HUES6 (cell line): ENCODE results near the gene COL18A1.
"Not testable (repeated sequence)": the region's sequence is repeated elsewhere in the genome, so short reads cannot be mapped to it uniquely, and the experiment has no call there.

ENCODE experiments used
- H3K27ac ChIP-seq: 2 replicates; pipeline ENCODE4 v1.7.0; 2013; ENCODE audit warnings: low read depth, mild to moderate bottlenecking, low read length, inconsistent platforms
- H3K27me3 ChIP-seq: 2 replicates; pipeline ENCODE4 v1.6.1; 2013; ENCODE audit warnings: low read length; ENCODE audit not compliant: control insufficient read depth, insufficient read depth
- H3K36me3 ChIP-seq: 2 replicates; pipeline ENCODE4 v1.6.1; 2013; ENCODE audit warnings: low read length; ENCODE audit not compliant: control insufficient read depth, insufficient read depth
- H3K4me1 ChIP-seq: 2 replicates; pipeline ENCODE4 v1.6.1; 2013; ENCODE audit warnings: low read length; ENCODE audit not compliant: control insufficient read depth, insufficient read depth
- H3K4me3 ChIP-seq: 2 replicates; pipeline ENCODE4 v1.5.1; 2013; ENCODE audit warnings: low read depth, low read length
- H3K9ac ChIP-seq: one replicate; pipeline ENCODE4 v1.6.1; 2013; ENCODE audit warnings: mild to moderate bottlenecking, low read length
- H3K9me3 ChIP-seq: 2 replicates; pipeline ENCODE4 v1.6.1; 2013; ENCODE audit warnings: low read depth, low read length; ENCODE audit not compliant: control insufficient read depth, insufficient read depth

Gene COL18A1

GRCh38 chr21:45440736-45441350, 35.9 kb downstream of the COL18A1 start:
- H3K9me3 ChIP-seq, result peaks cover 20% of the 10 kb centered on the region
- no peaks in the 10 kb centered on the region; the same call in 1 of the 2 replicates for H3K4me1 ChIP-seq
- H3K36me3 ChIP-seq, result peaks cover 52% of the 10 kb centered on the region
- no peak overlapping the region for H3K9ac ChIP-seq
- no peak overlapping the region for H3K4me3 ChIP-seq
- H3K27me3 ChIP-seq, result no peaks in the 10 kb centered on the region
- 0 out of 2 replicates have a peak overlapping the region, but pooled peaks have one; percentile 4 for H3K27ac ChIP-seq

DNA sequence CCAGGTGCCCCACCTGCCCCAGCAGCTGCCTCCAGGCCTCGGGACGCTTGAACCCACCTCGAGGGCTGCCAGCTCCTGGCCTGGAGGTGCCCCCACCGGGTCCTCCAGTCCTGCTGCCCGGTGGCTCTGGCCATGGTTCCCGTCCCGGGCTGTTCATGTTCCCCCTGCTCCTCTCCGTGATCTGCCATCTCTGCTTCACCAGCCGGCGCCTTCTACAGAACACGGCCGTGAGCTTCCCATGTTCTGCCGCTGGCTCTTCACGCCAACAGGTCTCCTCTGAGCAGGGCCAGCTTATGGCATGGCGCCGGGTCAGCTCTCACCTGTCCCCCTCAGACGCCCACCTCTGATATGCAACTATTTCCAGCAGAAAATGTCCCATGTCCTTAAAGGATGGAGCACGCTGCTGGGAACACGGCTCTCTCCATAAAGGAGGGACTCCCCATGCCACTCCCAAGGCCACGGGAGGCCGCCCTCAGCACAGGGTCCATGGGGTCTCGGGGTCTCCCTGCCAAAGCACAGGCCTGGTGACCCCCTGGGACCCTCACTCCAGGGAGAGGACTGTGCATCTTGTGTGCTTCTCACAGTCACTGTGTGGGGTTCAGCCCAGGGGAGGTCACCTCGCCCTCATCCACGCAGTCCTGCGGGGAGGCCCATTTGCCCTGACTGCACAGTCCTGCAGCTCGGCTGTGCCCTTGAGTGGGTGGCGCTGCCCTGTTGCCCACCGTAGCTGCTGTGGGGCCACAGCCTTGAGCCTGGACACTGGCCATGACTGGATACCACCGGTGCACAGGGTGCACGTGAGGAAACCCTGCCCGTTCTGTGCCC, 36.7 kb downstream of the COL18A1 start:
- H3K4me3 ChIP-seq, result no peak overlapping the region
- H3K9ac ChIP-seq, result no peak overlapping the region
- peaks cover 23% of the 10 kb centered on the region for H3K9me3 ChIP-seq
- H3K4me1 ChIP-seq, result no peaks in the 10 kb centered on the region; the same call in 1 of the 2 replicates
- H3K27me3 ChIP-seq, result no peaks in the 10 kb centered on the region
- no peak overlapping the region for H3K27ac ChIP-seq
- peaks cover 52% of the 10 kb centered on the region for H3K36me3 ChIP-seq

DNA sequence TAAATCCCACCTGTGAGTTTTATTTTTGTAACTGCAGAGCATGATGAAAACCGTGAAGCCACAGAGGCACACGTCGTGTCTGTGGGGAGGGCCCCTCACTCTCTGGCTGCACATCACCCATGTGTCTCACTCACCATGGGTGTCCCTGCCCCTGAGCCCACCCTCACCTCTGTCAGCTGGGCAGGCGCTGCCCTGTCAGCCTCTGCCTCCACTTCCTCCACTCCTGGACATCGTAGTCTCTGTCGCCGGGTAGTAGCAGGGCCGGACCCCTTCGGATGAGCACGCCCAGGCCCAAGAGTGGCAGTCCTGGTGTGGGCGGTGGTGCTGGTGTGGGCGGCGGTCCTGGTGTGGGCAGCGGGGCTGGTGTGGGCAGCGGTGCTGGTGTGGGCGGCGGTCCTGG, 37.3 kb downstream of the COL18A1 start:
- Histone ChIP-seq H3K4me3 (no peak overlapping the region), H3K9me3 (peaks cover 23% of the 10 kb centered on the region), H3K36me3 (peaks cover 49% of the 10 kb centered on the region), H3K4me1 (no peaks in the 10 kb centered on the region; the same call in 1 of the 2 replicates), H3K27ac (no peak overlapping the region), H3K27me3 (no peaks in the 10 kb centered on the region), H3K9ac (no peak overlapping the region)

DNA sequence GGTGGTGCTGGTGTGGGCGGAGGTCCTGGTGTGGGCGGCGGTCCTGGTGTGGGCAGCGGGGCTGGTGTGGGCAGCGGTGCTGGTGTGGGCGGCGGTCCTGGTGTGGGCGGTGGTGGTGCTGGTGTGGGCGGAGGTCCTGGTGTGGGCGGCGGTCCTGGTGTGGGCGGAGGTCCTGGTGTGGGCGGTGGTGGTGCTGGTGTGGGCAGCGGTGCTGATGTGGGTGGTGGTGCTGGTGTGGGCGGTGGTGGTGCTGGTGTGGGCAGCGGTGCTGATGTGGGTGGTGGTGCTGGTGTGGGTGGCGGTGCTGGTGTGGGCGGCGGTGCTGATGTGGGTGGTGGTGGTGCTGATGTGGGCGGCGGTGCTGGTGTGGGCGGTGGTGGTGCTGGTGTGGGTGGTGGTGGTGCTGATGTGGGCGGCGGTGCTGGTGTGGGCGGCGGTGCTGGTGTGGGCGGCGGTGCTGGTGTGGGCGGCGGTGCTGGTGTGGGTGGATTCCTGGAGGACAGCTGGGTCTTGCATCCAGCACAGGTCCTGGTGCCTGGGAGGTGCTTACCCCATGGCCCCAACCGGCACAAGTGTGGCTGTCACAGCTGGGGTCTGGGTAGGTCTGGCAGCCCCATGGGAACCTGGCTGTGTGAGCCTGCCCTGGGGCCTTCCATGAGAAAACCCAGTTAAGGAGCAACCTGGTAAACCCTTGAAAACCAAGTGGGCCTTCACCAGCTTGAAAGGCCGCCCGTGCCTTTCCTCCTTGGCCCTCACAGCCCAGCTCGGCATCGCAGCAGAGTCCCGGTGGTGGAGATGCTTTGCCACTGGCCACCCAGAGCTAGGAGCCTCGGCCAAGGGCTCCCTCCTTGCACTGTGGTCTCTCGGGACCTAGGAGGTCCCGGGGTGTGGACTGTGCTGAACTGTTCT, 38.0 kb downstream of the COL18A1 start:
- H3K27ac ChIP-seq, result not testable (repeated sequence)

GRCh38 chr21:45443595-45444181, 38.7 kb downstream of the COL18A1 start:
- peaks cover 44% of the 10 kb centered on the region for H3K36me3 ChIP-seq
- peaks cover 23% of the 10 kb centered on the region for H3K9me3 ChIP-seq
- H3K9ac ChIP-seq, result no peak overlapping the region
- H3K27me3 ChIP-seq, result no peaks in the 10 kb centered on the region
- no peak overlapping the region for H3K27ac ChIP-seq
- no peaks in the 10 kb centered on the region for H3K4me1 ChIP-seq
- H3K4me3 ChIP-seq, result no peak overlapping the region

More for the DNA sequence above, 38.0 kb downstream of the COL18A1 start:
- not testable (repeated sequence) for H3K27me3 ChIP-seq, H3K4me1 ChIP-seq, H3K4me3 ChIP-seq, H3K9ac ChIP-seq
- Histone ChIP-seq H3K9me3 (peaks cover 23% of the 10 kb centered on the region), H3K36me3 (peaks cover 45% of the 10 kb centered on the region)

GRCh38 chr21:45444385-45444784, 39.4 kb downstream of the COL18A1 start:
- H3K27me3 ChIP-seq, result no peaks in the 10 kb centered on the region
- H3K4me3 ChIP-seq, result no peak overlapping the region
- H3K9me3 ChIP-seq, result peaks cover 23% of the 10 kb centered on the region
- H3K4me1 ChIP-seq, result no peaks in the 10 kb centered on the region
- H3K36me3 ChIP-seq, result peaks cover 44% of the 10 kb centered on the region
- no peak overlapping the region for H3K9ac ChIP-seq
- no peak overlapping the region for H3K27ac ChIP-seq

GRCh38 chr21:45445369-45445768, 40.4 kb downstream of the COL18A1 start:
- no peak overlapping the region for H3K4me3 ChIP-seq
- no peaks in the 10 kb centered on the region for H3K27me3 ChIP-seq
- peaks cover 23% of the 10 kb centered on the region for H3K9me3 ChIP-seq
- peaks cover 44% of the 10 kb centered on the region for H3K36me3 ChIP-seq
- no peak overlapping the region for H3K9ac ChIP-seq
- no peak overlapping the region for H3K27ac ChIP-seq
- H3K4me1 ChIP-seq, result no peaks in the 10 kb centered on the region

DNA sequence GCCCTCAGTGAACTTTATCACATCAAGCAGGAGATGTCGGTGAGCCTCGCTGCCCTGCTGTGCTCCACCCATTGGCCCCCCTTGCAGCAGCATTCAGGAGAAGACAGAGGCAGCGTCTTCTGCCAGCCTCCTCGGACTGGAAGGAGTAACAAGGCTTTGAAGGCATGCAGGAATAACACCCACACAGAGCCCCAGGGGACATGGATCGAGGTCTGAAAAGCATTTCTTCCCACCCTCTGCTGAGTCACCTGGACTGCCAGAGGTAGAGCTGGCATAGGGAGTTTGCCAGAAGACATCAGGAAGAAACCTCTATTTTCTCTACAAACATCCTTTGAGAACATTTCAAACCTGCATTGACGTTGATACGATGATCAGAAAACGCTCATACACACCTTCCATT, 42.9 kb downstream of the COL18A1 start:
- Histone ChIP-seq H3K36me3 (peaks cover 37% of the 10 kb centered on the region), H3K9me3 (peaks cover 24% of the 10 kb centered on the region), H3K4me1 (no peaks in the 10 kb centered on the region), H3K4me3 (no peak overlapping the region), H3K27ac (no peak overlapping the region), H3K27me3 (no peaks in the 10 kb centered on the region), H3K9ac (no peak overlapping the region)

GRCh38 chr21:45448283-45448809, 43.4 kb downstream of the COL18A1 start:
- Histone ChIP-seq H3K4me1 (no peaks in the 10 kb centered on the region), H3K36me3 (peaks cover 42% of the 10 kb centered on the region), H3K27ac (no peak overlapping the region), H3K9ac (no peak overlapping the region), H3K27me3 (no peaks in the 10 kb centered on the region), H3K4me3 (no peak overlapping the region), H3K9me3 (peaks cover 25% of the 10 kb centered on the region)

- no peak overlapping the region for H3K4me3 ChIP-seq
- peaks cover 38% of the 10 kb centered on the region for H3K36me3 ChIP-seq
- H3K9me3 ChIP-seq, result peaks cover 22% of the 10 kb centered on the region
- H3K9ac ChIP-seq, result no peak overlapping the region
- H3K27me3 ChIP-seq, result no peaks in the 10 kb centered on the region
- H3K4me1 ChIP-seq, result no peaks in the 10 kb centered on the region
- no peak overlapping the region for H3K27ac ChIP-seq
Observed at GRCh38 chr21:45448810-45449657, 44.1 kb downstream of the COL18A1 start.
